Sigmoid colon (tissue), 7 donors: ENCODE data around the gene POGLUT3. TPM values are rescaled to one million over a fixed set of nuclear protein-coding genes. Genes with fewer than 3 reads are reported as not detected.

Experiments
- DNase-seq: peaks from one replicate; pipeline ENCODE4 v3.0.0-alpha.2; 2019
- H3K27ac ChIP-seq, 4 donors: fragments of 200-600 bp; sonication (generic); one replicate each; pipeline ENCODE4 v1.5.1; 2016 to 2019; ENCODE audit warnings: mild to moderate bottlenecking in 1 of 4
- H3K27me3 ChIP-seq, 3 donors: fragments of 200-600 bp; sonication (generic); one replicate each; pipeline ENCODE4 v1.5.1; 2019; ENCODE audit warnings: mild to moderate bottlenecking in 1 of 3
- H3K36me3 ChIP-seq, 4 donors: fragments of 200-600 bp; sonication (generic); one replicate each; pipeline ENCODE4 v1.5.1; 2016 to 2019
- H3K4me1 ChIP-seq, 4 donors: fragments of 200-600 bp; sonication (generic); one replicate each; pipeline ENCODE4 v1.5.1; 2017 to 2019
- H3K4me3 ChIP-seq, 4 donors: fragments of 200-600 bp; sonication (generic); one replicate each; pipeline ENCODE4 v1.5.1; 2017 to 2019; ENCODE audit warnings: mild to moderate bottlenecking in 2 of 4, moderate library complexity in 1 of 4
- H3K9me3 ChIP-seq, 4 donors: fragments of 200-600 bp in 3 of 4; sonication (generic) in 3 of 4; one replicate each; pipeline versions ENCODE4 v1.5.1 to v1.6.1; 2013 to 2019
- EP300 ChIP-seq, 4 donors: sonication (generic); formaldehyde crosslinking; IDR thresholded peaks; one replicate each; pipeline ENCODE4 v1.6.1; 2017; ENCODE audit warnings: antibody characterized with exemption in 4 of 4
- POLR2A ChIP-seq, 2 donors: fragments of 450-650 bp; IDR thresholded peaks; one replicate each; pipeline ENCODE4 v1.6.1; 2016; ENCODE audit warnings: antibody characterized with exemption in 2 of 2, mild to moderate bottlenecking in 2 of 2, moderate library complexity in 2 of 2
- POLR2AphosphoS5 ChIP-seq, 4 donors: sonication (generic); formaldehyde crosslinking; IDR thresholded peaks; one replicate each; pipeline ENCODE4 v1.6.1; 2017; ENCODE audit warnings: antibody characterized with exemption in 4 of 4
- whole genome bisulfite sequencing, 2 donors: extraction: QIAGEN DNeasy Blood & Tissue Kit; methylation state at CpG; one replicate each; pipeline ENCODE4 v1.1.7; 2013; 5-methylcytosine and 5-hydroxymethylcytosine counted together
- intact Hi-C: fragments of 100-400 bp; cut with DNase I; formaldehyde crosslinking; loops from one replicate; pipeline ENCODE4 v1.15.1; 2023
- polyA plus RNA-seq, 3 donors: library from polyadenylated mRNA; stranded (reverse); fragments of 200-250 nt; gene quantifications; one replicate each; pipeline ENCODE4 v1.2.3, GENCODE V29; 2013
- total RNA-seq, 4 donors: library from RNA; depleted of rRNA; stranded (reverse); fragments of >200 nt; gene quantifications; one replicate each; pipeline ENCODE4 v1.1.0, GENCODE V29; 2016
- TF ChIP-seq, protein P1 (sequence below), 4 experiments: fragments of 450-650 bp in 3 of 4; fragments of 200-600 bp in 1 of 4; IDR thresholded peaks; one replicate each; pipeline ENCODE4 v1.5.1; 2016 to 2019; ENCODE audit warnings: antibody characterized with exemption in 4 of 4, mild to moderate bottlenecking in 3 of 4, moderate library complexity in 2 of 4
- donor health status: healthy with polysubstance abuse.
- donor health status: Bipolar disorder and iron deficiency.
- donor health status: healthy.

POGLUT3 gene, protein sequence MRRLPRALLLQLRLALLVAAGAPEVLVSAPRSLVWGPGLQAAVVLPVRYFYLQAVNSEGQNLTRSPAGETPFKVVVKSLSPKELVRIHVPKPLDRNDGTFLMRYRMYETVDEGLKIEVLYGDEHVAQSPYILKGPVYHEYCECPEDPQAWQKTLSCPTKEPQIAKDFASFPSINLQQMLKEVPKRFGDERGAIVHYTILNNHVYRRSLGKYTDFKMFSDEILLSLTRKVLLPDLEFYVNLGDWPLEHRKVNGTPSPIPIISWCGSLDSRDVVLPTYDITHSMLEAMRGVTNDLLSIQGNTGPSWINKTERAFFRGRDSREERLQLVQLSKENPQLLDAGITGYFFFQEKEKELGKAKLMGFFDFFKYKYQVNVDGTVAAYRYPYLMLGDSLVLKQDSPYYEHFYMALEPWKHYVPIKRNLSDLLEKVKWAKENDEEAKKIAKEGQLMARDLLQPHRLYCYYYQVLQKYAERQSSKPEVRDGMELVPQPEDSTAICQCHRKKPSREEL
- total RNA-seq (10 to 100 TPM; 17.7 to 28.5 (median 24.0) TPM), polyA plus RNA-seq (1 to 10 TPM; 4.4 to 9.2 (median 4.8) TPM)

DNA sequence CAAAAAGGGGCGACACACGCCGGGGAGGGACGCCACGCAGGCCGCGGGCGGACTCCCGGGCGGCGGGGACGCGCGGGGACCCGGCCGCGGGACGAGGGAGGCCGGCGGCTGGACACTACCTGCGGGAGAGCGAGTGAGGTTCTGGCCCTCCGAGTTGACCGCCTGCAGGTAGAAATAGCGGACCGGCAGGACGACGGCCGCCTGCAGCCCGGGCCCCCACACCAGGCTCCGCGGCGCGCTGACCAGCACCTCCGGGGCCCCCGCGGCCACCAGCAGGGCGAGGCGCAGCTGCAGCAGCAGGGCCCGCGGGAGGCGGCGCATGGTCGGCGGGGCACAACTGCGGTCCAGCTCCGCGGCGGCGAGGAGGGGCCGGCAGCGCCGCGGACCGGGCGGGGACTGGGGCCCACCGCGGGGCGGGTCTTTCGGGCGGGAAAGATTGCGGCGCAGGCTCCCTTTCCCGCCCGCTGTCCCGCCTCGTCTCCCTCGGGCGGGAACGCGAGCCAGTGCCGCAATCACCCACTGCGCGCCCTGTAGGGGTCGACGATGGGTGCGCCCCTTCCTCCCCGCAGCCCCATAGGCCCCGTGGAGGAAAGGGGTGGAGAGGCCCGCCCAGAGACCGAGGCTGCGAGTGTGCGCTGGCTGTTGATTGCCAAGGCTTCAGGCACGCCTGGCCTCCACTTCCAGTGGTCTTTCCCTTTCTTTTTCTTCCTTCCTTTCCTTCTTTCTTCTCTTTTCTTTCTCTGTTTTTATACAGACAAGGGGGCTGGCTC lies at the start of gene POGLUT3:
POGLUT3 (minus strand) TSS at position 339 of the 770 bp plus-strand sequence; CDS start at position 321, 18 bp downstream.
- Histone ChIP-seq H3K9me3 (no peaks in the 10 kb centered on the region), H3K4me3 (peak within 1 kb of the TSS; percentile 57 to 84 (median 74)), H3K4me1 (peaks cover 0 to 16% (median 7%) of the 10 kb centered on the region in 4 donors), H3K27ac (peak within 1 kb of the TSS; percentile 92 to 98 (median 96)), H3K36me3 (no peaks in the 10 kb centered on the region), H3K27me3 (no peaks in the 10 kb centered on the region)
- TF ChIP-seq, protein P1, sequence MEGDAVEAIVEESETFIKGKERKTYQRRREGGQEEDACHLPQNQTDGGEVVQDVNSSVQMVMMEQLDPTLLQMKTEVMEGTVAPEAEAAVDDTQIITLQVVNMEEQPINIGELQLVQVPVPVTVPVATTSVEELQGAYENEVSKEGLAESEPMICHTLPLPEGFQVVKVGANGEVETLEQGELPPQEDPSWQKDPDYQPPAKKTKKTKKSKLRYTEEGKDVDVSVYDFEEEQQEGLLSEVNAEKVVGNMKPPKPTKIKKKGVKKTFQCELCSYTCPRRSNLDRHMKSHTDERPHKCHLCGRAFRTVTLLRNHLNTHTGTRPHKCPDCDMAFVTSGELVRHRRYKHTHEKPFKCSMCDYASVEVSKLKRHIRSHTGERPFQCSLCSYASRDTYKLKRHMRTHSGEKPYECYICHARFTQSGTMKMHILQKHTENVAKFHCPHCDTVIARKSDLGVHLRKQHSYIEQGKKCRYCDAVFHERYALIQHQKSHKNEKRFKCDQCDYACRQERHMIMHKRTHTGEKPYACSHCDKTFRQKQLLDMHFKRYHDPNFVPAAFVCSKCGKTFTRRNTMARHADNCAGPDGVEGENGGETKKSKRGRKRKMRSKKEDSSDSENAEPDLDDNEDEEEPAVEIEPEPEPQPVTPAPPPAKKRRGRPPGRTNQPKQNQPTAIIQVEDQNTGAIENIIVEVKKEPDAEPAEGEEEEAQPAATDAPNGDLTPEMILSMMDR (IDR thresholded peaks at IDR 0.05): no peak
- TF ChIP-seq EP300 (IDR thresholded peaks at IDR 0.05) (no peak), POLR2A (IDR thresholded peaks at IDR 0.05) (no peak), POLR2AphosphoS5 (IDR thresholded peaks at IDR 0.05) (peak in 3 of 4 donors; percentile 22 to 67 (median 46))
- peak; percentile 85 for DNase-seq
- intact Hi-C loops: loop anchor here (5.0 kb wide), 2 partner anchors 164 to 276 kb away; partner anchors contain the start of genes ATM and NPAT
- WGBS, 2 donors: 0% methylated on average over 84 of the region's 84 CpGs

DNA sequence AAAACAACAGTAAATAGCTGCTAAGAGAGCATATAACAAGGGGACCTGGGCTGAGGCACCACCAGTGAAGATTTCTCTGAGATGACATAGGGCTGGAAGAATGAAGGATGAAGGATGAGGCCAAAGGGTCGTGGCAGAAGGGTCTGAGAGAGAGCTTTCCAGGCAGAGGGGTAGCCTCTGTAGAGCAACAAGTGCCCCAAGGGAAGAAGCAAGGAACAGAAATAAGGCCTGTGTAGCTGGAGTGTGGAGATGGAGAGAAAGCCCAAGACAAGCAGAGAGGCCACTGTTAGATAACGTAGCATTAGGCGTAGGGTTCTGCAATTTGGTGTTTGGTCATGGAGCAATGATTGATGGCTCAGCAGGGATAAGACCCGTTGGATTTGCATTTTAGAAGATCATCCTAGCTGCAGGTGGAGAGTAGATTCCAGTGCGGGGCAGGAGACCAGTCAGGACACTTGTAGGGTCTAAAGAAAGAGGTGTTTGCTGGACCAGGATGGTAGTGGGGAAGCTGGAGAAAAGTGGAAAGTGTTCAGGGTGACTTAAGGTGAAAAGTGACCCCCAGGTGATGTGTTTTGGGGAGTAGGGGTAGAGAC lies 47.8 kb upstream of the POGLUT3 start:
- DNase-seq: no peak
- Histone ChIP-seq H3K4me1 (no peaks in the 10 kb centered on the region), H3K4me3 (no peak overlapping the region), H3K9me3 (no peaks in the 10 kb centered on the region), H3K27me3 (no peaks in the 10 kb centered on the region), H3K27ac (no peak overlapping the region), H3K36me3 (no peaks in the 10 kb centered on the region)
- TF ChIP-seq, protein P1 (IDR thresholded peaks at IDR 0.05): no peak
- TF ChIP-seq EP300 (IDR thresholded peaks at IDR 0.05) (no peak), POLR2AphosphoS5 (IDR thresholded peaks at IDR 0.05) (no peak), POLR2A (IDR thresholded peaks at IDR 0.05) (no peak)
- 85 to 90% methylated on average over 5 of the region's 5 CpGs for WGBS, 2 donors
- intact Hi-C loops: no loop called here

DNA sequence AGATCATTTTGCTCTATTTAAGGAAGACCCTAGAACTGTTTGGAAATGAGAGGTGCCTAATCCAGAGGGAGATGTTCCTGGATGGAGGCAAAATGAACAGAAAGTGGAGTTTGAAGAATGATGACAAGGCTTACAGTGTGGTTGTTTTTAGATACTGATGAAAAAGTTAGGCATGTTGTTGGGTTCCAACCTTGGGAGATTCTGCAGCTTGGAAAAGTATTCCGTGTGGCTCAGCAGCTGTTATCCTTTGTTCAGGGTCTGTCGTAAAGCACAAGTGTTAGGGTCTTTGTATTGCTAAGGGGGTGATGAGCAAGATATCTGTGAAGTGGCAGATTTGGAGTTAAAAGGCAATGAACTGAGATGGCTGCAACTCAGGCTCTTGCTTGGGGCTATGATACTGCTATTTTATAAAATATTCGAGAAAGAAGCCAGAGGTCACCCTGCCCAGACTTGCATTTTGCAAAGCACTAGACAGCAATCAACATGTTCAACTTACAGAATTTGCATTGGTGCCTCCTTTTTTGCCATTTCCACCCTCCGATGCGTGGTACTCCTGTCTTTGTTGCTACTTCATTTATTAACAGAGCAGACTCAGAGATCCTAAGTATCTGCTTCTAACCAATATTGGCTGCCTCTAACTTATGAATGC lies 45.3 kb upstream of the POGLUT3 start:
- no peaks in the 10 kb centered on the region for H3K27me3 ChIP-seq
- H3K9me3 ChIP-seq: no peaks in the 10 kb centered on the region
- no peak overlapping the region for H3K4me3 ChIP-seq
- H3K36me3 ChIP-seq: no peaks in the 10 kb centered on the region
- H3K27ac ChIP-seq: no peak overlapping the region
- no peak for DNase-seq
- TF ChIP-seq POLR2AphosphoS5 (IDR thresholded peaks at IDR 0.05) (no peak), POLR2A (IDR thresholded peaks at IDR 0.05) (no peak), EP300 (IDR thresholded peaks at IDR 0.05) (no peak)
- TF ChIP-seq, protein P1 (IDR thresholded peaks at IDR 0.05): no peak
- intact Hi-C loops: no loop called here
- H3K4me1 ChIP-seq: no peaks in the 10 kb centered on the region
- WGBS, 2 donors: 86 to 88% methylated on average over 5 of the region's 5 CpGs

DNA sequence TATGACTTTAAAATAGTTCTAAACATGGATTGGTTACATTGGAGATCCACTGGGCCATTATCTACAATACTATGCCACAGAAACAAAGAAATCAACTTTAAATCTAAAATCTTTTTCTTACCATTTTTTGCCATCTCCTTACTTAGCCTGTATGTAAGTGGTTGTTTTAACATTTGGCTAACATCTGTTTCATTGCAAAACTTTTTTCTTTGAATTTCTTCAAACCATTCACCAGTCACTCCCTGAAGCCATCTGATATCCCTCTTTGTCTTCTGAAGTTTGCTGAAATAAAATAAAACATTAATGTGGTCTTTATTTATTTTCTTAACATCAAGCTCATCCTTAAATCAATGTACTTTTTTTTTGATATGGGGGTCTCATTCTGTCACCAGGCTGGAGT lies 43.3 kb upstream of the POGLUT3 start:
- TF ChIP-seq EP300 (IDR thresholded peaks at IDR 0.05): no peak
- TF ChIP-seq, protein P1 (IDR thresholded peaks at IDR 0.05): no peak
- TF ChIP-seq POLR2AphosphoS5 (IDR thresholded peaks at IDR 0.05): no peak
- TF ChIP-seq POLR2A (IDR thresholded peaks at IDR 0.05): no peak
- no peak for DNase-seq
- Histone ChIP-seq H3K36me3 (no peaks in the 10 kb centered on the region), H3K4me3 (no peak overlapping the region), H3K4me1 (no peaks in the 10 kb centered on the region), H3K27me3 (no peaks in the 10 kb centered on the region), H3K9me3 (no peaks in the 10 kb centered on the region), H3K27ac (no peak overlapping the region)
- intact Hi-C loops: no loop called here
